Measurements from ENCODE around the gene R3HDM1.

DNA sequence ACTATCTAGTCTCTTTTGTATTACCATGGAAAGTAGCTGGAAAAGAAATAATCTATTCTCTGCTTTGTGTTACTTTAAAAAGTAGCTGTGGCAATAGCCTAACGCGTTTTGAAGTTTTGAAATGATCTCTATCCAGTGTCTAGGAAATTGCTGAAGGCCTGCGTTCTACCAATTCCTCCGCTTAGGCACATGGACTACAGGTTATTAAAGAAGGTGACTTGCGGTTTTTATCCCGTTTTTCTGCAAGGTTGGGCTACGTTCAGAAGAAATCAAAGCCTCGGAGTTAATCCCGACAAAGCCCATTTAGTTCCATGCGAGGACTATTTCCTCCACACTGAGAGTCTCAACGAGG, 209.7 kb downstream of the R3HDM1 start:
- TF ChIP-seq, protein P1, sequence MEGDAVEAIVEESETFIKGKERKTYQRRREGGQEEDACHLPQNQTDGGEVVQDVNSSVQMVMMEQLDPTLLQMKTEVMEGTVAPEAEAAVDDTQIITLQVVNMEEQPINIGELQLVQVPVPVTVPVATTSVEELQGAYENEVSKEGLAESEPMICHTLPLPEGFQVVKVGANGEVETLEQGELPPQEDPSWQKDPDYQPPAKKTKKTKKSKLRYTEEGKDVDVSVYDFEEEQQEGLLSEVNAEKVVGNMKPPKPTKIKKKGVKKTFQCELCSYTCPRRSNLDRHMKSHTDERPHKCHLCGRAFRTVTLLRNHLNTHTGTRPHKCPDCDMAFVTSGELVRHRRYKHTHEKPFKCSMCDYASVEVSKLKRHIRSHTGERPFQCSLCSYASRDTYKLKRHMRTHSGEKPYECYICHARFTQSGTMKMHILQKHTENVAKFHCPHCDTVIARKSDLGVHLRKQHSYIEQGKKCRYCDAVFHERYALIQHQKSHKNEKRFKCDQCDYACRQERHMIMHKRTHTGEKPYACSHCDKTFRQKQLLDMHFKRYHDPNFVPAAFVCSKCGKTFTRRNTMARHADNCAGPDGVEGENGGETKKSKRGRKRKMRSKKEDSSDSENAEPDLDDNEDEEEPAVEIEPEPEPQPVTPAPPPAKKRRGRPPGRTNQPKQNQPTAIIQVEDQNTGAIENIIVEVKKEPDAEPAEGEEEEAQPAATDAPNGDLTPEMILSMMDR (IDR thresholded peaks at IDR 0.05) = no peak
- TF ChIP-seq POLR2A (IDR thresholded peaks at IDR 0.05) = no peak

All from esophagus squamous epithelium (tissue), 4 donors.